ENCODE measurements around the gene CAAP1.
"Not testable (repeated sequence)": the region's sequence is repeated elsewhere in the genome, so short reads cannot be mapped to it uniquely, and the experiment has no call there.

CAAP1 gene

DNA sequence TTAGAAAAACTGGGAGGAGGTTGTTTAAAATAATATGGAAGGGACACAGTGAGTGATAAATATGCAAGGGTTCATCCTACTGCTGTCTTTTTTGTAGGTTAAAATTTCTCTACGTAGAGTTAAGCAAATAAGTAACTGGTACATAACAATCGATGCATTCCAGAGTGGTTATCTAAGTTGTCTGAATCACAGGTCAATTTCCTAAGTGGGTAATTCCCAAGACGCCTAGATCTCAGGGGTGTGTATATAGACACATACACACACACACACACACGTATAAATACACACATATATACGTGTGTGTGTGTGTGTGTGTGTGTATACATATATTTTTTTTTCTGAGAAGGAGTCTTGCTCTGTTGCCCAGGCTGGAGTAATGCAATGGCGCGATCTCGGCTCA lies 22.3 kb downstream of the CAAP1 start:
- H3K9me3 ChIP-seq: no peaks in the 10 kb centered on the region; the same call in 1 of the 2 replicates
- H3K36me3 ChIP-seq: peaks cover 12% of the 10 kb centered on the region
- no peaks in the 10 kb centered on the region for H3K4me1 ChIP-seq
- TF ChIP-seq, protein P1, sequence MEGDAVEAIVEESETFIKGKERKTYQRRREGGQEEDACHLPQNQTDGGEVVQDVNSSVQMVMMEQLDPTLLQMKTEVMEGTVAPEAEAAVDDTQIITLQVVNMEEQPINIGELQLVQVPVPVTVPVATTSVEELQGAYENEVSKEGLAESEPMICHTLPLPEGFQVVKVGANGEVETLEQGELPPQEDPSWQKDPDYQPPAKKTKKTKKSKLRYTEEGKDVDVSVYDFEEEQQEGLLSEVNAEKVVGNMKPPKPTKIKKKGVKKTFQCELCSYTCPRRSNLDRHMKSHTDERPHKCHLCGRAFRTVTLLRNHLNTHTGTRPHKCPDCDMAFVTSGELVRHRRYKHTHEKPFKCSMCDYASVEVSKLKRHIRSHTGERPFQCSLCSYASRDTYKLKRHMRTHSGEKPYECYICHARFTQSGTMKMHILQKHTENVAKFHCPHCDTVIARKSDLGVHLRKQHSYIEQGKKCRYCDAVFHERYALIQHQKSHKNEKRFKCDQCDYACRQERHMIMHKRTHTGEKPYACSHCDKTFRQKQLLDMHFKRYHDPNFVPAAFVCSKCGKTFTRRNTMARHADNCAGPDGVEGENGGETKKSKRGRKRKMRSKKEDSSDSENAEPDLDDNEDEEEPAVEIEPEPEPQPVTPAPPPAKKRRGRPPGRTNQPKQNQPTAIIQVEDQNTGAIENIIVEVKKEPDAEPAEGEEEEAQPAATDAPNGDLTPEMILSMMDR (IDR thresholded peaks at IDR 0.05; ENCODE audit: low read depth, low read length): no peak
- H3K4me3 ChIP-seq (ENCODE audit: low read depth, low read length): no peak overlapping the region
- no peak for DNase-seq
- H3K27me3 ChIP-seq: no peaks in the 10 kb centered on the region

DNA sequence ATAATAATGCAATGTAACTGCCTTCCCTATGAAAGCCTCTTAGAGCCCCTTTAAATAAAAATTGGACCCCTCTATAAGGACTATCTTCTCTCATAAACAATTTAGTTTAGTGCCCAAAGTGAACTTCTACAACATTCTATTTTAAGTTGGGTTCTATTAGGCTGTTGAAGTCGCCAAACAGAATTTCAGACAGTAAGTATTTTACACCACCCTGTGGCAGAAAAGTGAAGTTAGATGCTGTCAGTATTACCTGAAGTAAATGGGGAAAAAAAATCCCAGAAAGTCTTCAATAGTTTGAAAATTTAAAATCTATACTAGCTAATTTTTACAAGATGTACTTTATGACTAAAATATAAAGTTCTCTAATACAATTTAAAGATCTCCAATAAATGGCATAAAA lies 29.5 kb downstream of the CAAP1 start:
- Histone ChIP-seq H3K27me3 (no peaks in the 10 kb centered on the region), H3K4me3 (ENCODE audit: low read depth, low read length) (no peak overlapping the region), H3K4me1 (no peaks in the 10 kb centered on the region), H3K36me3 (peaks cover 22% of the 10 kb centered on the region), H3K9me3 (no peaks in the 10 kb centered on the region; the same call in 1 of the 2 replicates)
- TF ChIP-seq, protein P1 (IDR thresholded peaks at IDR 0.05; ENCODE audit: low read depth, low read length): peak; percentile 56
- DNase-seq: no peak

DNA sequence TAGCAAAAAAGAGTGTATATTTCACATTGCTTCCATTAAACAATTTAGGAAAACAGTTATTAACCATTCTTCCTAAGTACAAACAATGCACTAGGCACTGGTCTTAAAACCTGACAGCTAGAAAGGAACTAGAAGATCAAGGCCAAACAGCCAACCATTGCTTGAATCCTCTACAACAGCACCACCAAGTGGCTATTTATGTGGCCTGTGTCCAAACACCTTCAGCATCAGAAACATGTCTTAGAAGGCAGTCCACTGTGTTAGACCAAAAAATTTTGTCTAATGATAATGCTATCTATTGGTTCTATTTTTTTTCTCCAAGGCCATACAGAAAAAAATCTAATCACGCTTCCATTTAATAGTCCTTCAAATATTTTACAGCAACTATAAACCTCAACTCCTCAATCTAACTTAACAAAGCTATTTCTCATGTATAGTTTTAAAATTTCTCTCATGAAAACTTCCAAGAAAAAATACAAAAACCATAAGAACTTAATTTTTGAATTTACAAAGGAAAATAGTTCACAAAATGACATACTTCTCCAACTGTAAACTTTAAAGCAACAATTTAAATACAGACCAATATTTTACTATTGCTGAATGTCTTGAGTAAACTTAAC lies 36.1 kb downstream of the CAAP1 start:
- DNase-seq: peak; percentile 60
- no peaks in the 10 kb centered on the region for H3K9me3 ChIP-seq
- TF ChIP-seq, protein P1 (IDR thresholded peaks at IDR 0.05; ENCODE audit: low read depth, low read length): peak; percentile 94
- peaks cover 26% of the 10 kb centered on the region for H3K36me3 ChIP-seq
- no peak overlapping the region for H3K4me3 ChIP-seq (ENCODE audit: low read depth, low read length)
- H3K4me1 ChIP-seq: no peaks in the 10 kb centered on the region
- no peaks in the 10 kb centered on the region for H3K27me3 ChIP-seq

DNA sequence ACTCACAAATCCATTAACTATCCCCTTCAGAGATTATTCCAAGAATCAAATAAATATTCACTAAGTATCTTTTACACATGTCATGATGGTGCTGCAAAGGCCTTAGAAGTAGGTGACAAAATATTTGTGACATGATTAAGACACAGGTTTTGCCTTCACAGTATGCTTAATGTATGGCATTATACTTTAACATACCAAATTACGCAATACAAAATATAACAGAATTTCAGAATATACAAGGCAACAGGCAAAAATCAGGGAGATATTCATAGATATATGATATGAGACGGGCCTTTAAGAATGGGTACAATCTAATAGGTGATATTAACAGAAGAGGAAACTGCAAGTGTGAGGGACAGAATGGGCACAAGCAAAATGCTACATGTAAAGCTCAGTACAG lies 41.6 kb downstream of the CAAP1 start:
- Histone ChIP-seq H3K27me3 (no peaks in the 10 kb centered on the region), H3K9me3 (no peaks in the 10 kb centered on the region), H3K36me3 (peaks cover 35% of the 10 kb centered on the region), H3K4me1 (no peaks in the 10 kb centered on the region), H3K4me3 (ENCODE audit: low read depth, low read length) (no peak overlapping the region)
- no peak for DNase-seq
- TF ChIP-seq, protein P1 (IDR thresholded peaks at IDR 0.05; ENCODE audit: low read depth, low read length): no peak

DNA sequence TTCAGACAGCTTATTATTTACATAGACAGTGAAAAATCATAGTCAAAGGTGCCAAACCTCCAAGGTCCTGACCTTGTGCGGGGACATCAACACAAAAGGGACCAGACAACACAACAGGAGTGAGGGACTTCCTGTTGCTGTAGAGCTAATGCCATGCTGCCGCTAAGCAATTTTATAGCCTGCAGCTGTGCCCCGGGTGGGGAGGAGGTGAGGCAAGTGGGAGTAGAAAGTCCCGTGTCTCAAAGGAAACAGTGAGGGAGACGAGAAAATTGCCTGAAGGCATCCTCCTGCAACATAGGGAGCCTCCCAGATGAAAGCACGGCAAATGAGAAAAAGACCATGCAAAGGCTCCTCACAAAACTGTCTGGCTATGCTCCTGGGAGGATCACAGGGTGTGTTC lies 58.8 kb downstream of the CAAP1 start:
- DNase-seq: peak; percentile 14
- TF ChIP-seq, protein P1 (IDR thresholded peaks at IDR 0.05; ENCODE audit: low read depth, low read length): no peak
- Histone ChIP-seq H3K4me1 (no peaks in the 10 kb centered on the region), H3K4me3 (ENCODE audit: low read depth, low read length) (no peak overlapping the region), H3K9me3 (peaks cover 4% of the 10 kb centered on the region; the same call in 1 of the 2 replicates), H3K36me3 (no peaks in the 10 kb centered on the region; the same call in 1 of the 2 replicates), H3K27me3 (no peaks in the 10 kb centered on the region)

DNA sequence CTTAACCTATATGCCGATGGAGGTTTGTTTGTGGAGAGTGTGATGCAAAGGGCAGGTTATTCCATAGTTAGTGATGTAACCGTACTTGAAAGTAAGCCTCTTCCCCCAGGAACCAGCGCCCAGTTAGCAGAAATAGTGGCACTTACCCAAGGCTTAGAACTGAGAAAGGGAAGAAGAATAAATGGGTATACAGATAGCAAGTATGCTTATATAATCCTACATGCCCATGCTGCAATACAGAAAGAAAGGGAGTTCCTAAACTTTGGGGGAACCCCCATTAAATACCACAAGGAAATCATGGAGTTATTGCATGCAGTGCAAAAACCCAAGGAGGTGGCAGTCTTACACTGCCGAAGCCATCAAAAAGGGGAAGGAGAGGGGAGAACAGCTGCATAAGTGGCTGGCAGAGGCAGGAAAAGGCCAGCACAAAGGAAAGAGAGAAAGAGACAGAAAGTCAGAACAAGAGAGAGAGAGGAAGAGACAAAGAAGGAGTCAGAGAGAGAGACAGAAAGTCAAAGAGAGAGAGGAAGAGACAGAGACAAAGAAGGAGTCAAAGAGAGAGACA lies 64.1 kb downstream of the CAAP1 start:
- DNase-seq: not testable (repeated sequence)

More for the DNA sequence above, 64.1 kb downstream of the CAAP1 start:
- not testable (repeated sequence) for H3K27me3 ChIP-seq; H3K4me3 ChIP-seq (ENCODE audit: low read depth, low read length); H3K9me3 ChIP-seq; H3K4me1 ChIP-seq; H3K36me3 ChIP-seq
